Endodermal cell (in vitro differentiated cells): ENCODE measurements around the gene LGR6. TPM values are rescaled to one million over a fixed set of nuclear protein-coding genes. Genes with fewer than 3 reads are reported as not detected.
"Not testable (repeated sequence)": the region's sequence is repeated elsewhere in the genome, so short reads cannot be mapped to it uniquely, and the experiment has no call there.

Experiments
- DNase-seq: peaks from one replicate; pipeline ENCODE4 v3.0.0-alpha.2; 2017
- H3K27ac ChIP-seq: 2 replicates; pipeline ENCODE4 v1.5.1; 2013; ENCODE audit warnings: mild to moderate bottlenecking, low read depth, low read length, moderate library complexity
- H3K27me3 ChIP-seq: 2 replicates; pipeline ENCODE4 v1.6.1; 2013; ENCODE audit warnings: mild to moderate bottlenecking, low read length, moderate library complexity; ENCODE audit not compliant: insufficient read depth, control insufficient read depth, poor library complexity, severe bottlenecking
- H3K36me3 ChIP-seq: 2 replicates; pipeline ENCODE4 v1.7.0; 2013; ENCODE audit warnings: mild to moderate bottlenecking, low read length, moderate library complexity; ENCODE audit not compliant: control insufficient read depth, insufficient read depth
- H3K4me1 ChIP-seq: one replicate; pipeline ENCODE4 v1.7.0; 2013; ENCODE audit warnings: low read length; ENCODE audit not compliant: control insufficient read depth, insufficient read depth
- H3K4me3 ChIP-seq: 2 replicates; pipeline ENCODE4 v1.5.1; 2013; ENCODE audit warnings: mild to moderate bottlenecking, low read length, moderate library complexity
- H3K9ac ChIP-seq: 2 replicates; pipeline ENCODE4 v1.6.1; 2013; ENCODE audit warnings: mild to moderate bottlenecking, low read length, moderate library complexity; ENCODE audit not compliant: poor library complexity, severe bottlenecking; ENCODE audit errors: extremely low read depth
- H3K9me3 ChIP-seq: 2 replicates; pipeline ENCODE4 v1.6.1; 2013; ENCODE audit warnings: mild to moderate bottlenecking, low read length, moderate library complexity; ENCODE audit not compliant: control insufficient read depth
- H3K27ac Mint-ChIP-seq: 2 replicates; pipeline ENCODE4 v1.8.0; 2020; ENCODE audit warnings: mixed read lengths
- H3K27me3 Mint-ChIP-seq: 2 replicates; pipeline ENCODE4 v1.8.0; 2021; ENCODE audit warnings: mild to moderate bottlenecking, mixed read lengths; ENCODE audit not compliant: insufficient read depth
- H3K36me3 Mint-ChIP-seq: 2 replicates; pipeline ENCODE4 v1.8.0; 2020; ENCODE audit warnings: low read depth, mixed read lengths
- H3K4me1 Mint-ChIP-seq: 2 replicates; pipeline ENCODE4 v1.8.0; 2020; ENCODE audit warnings: mixed read lengths
- H3K4me3 Mint-ChIP-seq: 2 replicates; pipeline ENCODE4 v1.8.0; 2020; ENCODE audit warnings: mild to moderate bottlenecking, moderate library complexity, mixed read lengths
- H3K9me3 Mint-ChIP-seq: 2 replicates; pipeline ENCODE4 v1.8.0; 2020; ENCODE audit warnings: mild to moderate bottlenecking, mixed read lengths
- WGBS, 2 experiments: methylation state at CpG; one replicate each; pipeline versions ENCODE4 v1.1.5 to v1.1.7; 2013; ENCODE audit warnings: missing lambda C conversion rate in 2 of 2, mixed read lengths in 1 of 2; ENCODE audit not compliant: insufficient coverage in 1 of 2, insufficient read length in 1 of 2; 5-methylcytosine and 5-hydroxymethylcytosine counted together
- total RNA-seq, 2 donors: library from RNA; stranded (reverse); fragmentation: NEBNext Ultra II Directional in 1 of 2; extraction: Animal tissue kit (Norgen Biotek cat#: 25700) in 1 of 2; gene quantifications; 2 replicates in 1 of 2; 3 replicates in 1 of 2; pipeline ENCODE4 v1.2.1, GENCODE V29; 2021
- TF ChIP-seq, protein P1 (sequence below): fragments of 200-600 bp; sonication (generic); conservative IDR thresholded peaks from 2 replicates; pipeline ENCODE4 v1.5.0; 2021; ENCODE audit warnings: antibody characterized with exemption, mild to moderate bottlenecking

Gene LGR6
- total RNA-seq, 2 donors from 2014 or later = 0.73 to 1.5 TPM

DNA sequence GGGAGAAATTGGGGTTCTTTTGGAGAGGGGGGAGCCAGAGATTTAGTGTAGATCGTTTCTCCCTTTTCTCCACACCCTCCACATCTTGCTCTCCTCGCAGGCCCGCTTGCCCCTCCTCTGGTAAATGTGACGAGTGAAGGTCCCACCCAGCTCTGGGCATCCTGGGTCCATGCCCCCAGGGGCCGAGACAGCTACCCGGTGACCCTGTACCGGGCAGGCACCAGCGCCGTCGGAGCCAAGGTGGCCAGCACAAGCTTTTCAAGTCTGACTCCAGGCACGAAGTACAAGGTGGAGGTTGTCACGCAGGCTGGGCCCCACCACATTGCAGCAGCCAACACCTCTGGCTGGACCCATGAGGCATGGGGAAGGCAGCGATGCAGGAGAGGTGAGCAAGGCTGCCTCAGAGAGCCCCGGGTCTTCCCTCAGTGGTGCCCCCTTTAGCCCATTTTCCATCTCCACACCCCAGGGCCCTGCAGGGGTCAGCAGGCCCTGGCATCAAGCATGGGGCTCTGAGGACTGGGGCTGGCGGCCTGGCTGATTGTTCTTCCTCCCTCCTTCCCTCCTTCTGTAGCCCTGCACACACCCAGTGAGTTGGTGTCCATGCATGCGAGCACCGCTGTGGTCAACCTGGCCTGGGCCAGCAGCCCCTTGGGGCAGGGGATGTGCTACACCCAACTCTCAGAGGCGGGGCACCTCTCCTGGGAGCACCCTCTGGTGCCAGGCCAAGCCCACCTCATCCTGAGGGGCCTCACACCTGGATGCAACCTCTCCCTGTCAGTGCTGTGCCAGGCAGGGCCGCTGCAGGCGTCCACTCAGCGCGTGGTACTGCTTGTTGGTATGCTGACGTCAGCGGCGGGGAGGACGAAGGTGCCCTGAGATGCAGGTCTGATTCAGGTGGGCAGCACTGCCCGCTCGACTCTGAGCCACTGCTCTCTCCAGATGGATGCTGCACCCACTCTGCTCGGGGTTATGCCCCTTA, 16.4 kb upstream of the LGR6 start:
- H3K36me3 ChIP-seq = no peaks in the 10 kb centered on the region
- Mint-ChIP-seq H3K27me3 (peaks cover 4% of the 10 kb centered on the region), H3K4me3 (no peak overlapping the region), H3K27ac (no peak overlapping the region), H3K4me1 (no peaks in the 10 kb centered on the region), H3K9me3 (no peaks in the 10 kb centered on the region), H3K36me3 (no peaks in the 10 kb centered on the region)
- TF ChIP-seq, protein P1, sequence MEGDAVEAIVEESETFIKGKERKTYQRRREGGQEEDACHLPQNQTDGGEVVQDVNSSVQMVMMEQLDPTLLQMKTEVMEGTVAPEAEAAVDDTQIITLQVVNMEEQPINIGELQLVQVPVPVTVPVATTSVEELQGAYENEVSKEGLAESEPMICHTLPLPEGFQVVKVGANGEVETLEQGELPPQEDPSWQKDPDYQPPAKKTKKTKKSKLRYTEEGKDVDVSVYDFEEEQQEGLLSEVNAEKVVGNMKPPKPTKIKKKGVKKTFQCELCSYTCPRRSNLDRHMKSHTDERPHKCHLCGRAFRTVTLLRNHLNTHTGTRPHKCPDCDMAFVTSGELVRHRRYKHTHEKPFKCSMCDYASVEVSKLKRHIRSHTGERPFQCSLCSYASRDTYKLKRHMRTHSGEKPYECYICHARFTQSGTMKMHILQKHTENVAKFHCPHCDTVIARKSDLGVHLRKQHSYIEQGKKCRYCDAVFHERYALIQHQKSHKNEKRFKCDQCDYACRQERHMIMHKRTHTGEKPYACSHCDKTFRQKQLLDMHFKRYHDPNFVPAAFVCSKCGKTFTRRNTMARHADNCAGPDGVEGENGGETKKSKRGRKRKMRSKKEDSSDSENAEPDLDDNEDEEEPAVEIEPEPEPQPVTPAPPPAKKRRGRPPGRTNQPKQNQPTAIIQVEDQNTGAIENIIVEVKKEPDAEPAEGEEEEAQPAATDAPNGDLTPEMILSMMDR = peak; percentile 44
- no peak overlapping the region for H3K27ac ChIP-seq
- no peaks in the 10 kb centered on the region for H3K27me3 ChIP-seq
- H3K9ac ChIP-seq = no peak overlapping the region
- H3K9me3 ChIP-seq = no peaks in the 10 kb centered on the region
- no peaks in the 10 kb centered on the region for H3K4me1 ChIP-seq
- H3K4me3 ChIP-seq = no peak overlapping the region
- no peak for DNase-seq
- WGBS, 2 experiments = 93 to 97% methylated on average over 17 to 29 of the region's 29 CpGs

DNA sequence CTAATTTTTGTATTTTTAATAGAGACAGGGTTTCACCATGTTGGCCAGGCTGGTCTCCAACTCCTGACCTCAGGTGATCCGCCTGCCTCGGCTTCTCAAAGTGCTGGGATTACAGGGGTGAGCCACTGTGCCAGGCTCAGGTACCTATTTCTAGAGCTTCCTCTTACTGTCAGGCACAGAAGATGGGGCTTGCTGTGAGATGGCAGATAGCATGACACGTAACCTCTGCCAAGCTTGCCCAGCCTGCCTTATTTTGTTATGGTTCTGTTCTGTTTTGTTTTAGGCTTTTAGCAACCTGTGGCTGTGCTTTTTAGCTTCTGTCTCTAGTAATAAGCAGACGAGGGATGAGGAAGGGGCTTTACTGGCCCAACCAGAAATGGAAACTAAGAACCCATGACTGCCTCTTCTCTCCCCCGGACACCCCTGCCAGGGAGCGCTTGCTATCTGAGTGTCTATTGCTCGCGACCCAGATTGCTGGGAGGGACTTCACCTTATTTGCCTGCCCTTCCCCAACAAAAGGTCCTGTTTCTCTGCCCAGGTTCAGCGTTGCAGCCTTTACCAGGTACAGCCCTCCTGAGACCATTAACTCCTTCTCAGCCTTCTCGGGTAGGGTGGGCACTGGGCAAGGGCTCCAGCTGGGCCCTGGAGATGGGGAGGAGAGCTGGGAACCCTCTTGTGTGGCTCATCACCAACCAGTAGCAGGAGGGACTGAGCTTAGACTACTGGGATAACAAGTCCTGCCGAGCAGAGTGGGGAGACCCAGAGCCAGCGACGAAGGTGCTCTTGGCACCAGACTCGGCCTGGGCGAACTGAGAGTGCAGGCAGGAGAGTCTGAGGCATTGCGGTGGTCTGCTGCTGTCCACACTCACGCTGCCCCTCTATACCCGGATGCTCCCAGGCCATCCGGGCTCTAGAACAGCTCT, 13.5 kb upstream of the LGR6 start:
- Histone ChIP-seq H3K4me3 (no peak overlapping the region), H3K36me3 (no peaks in the 10 kb centered on the region), H3K27ac (no peak overlapping the region), H3K27me3 (no peaks in the 10 kb centered on the region), H3K9me3 (no peaks in the 10 kb centered on the region), H3K9ac (no peak overlapping the region), H3K4me1 (no peaks in the 10 kb centered on the region)
- Mint-ChIP-seq H3K9me3 (no peaks in the 10 kb centered on the region), H3K27ac (no peak overlapping the region), H3K4me1 (peaks cover 7% of the 10 kb centered on the region), H3K4me3 (no peak overlapping the region), H3K27me3 (peaks cover 16% of the 10 kb centered on the region), H3K36me3 (no peaks in the 10 kb centered on the region)
- TF ChIP-seq, protein P1 = no peak
- 87 to 91% methylated on average over 9 to 19 of the region's 19 CpGs for WGBS, 2 experiments
- DNase-seq = no peak

DNA sequence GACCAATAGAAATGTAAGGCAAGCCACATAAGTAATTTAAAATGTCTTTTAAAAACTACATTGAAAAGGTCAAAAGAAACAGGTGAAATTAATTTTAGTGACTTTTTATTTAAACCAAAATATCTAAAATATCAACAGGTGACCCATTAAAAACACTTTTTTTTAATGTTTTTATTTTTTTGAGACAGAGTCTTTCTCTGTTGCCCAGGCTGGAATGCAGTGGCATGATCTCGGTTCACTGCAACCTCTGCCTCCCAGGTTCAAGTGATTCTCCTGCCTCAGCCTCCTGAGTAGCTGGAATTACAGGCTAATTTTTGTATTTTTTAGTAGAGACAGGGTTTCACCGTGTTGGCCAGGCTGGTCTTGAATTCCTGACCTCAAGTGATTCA, 12.9 kb upstream of the LGR6 start:
- H3K36me3 ChIP-seq, DNase-seq, H3K27ac Mint-ChIP-seq, H3K27ac ChIP-seq, H3K9ac ChIP-seq, H3K4me1 Mint-ChIP-seq, H3K36me3 Mint-ChIP-seq, H3K9me3 Mint-ChIP-seq, H3K4me3 Mint-ChIP-seq, H3K27me3 ChIP-seq, H3K9me3 ChIP-seq, H3K4me1 ChIP-seq, H3K4me3 ChIP-seq: not testable (repeated sequence)
- peaks cover 18% of the 10 kb centered on the region for H3K27me3 Mint-ChIP-seq
- WGBS, 2 experiments = 78 to 100% methylated on average over 2 of the region's 2 CpGs
